HG03196 (cell line): Measurements from ENCODE around the gene PRAMEF4.
"Not testable (repeated sequence)": the region's sequence is repeated elsewhere in the genome, so short reads cannot be mapped to it uniquely, and the experiment has no call there.

ENCODE experiments used
- ATAC-seq: cut with Tn5 transposase; IDR thresholded peaks from one replicate; pipeline ENCODE4 v1.9.1; 2021; ENCODE audit not compliant: unreplicated experiment

PRAMEF4 gene

GRCh38 chr1:12886101-12886500, at the start of gene PRAMEF4:
Gene PRAMEF4, minus strand, starts transcription at chr1:12886201. Its CDS starts 2,807 bp downstream, at chr1:12883394.
- ATAC-seq: not testable (repeated sequence)

- not testable (repeated sequence) for ATAC-seq
Measured at GRCh38 chr1:12924368-12924767, 38.4 kb upstream of the PRAMEF4 start.

- ATAC-seq: not testable (repeated sequence)
Measured at GRCh38 chr1:12921749-12922148, 35.7 kb upstream of the PRAMEF4 start.

- not testable (repeated sequence) for ATAC-seq
Measured at GRCh38 chr1:12916310-12916709, 30.3 kb upstream of the PRAMEF4 start, which contains the start of gene PRAMEF7. Gene PRAMEF7, plus strand, starts transcription at chr1:12916610. Its CDS starts 1,083 bp downstream, at chr1:12917693.

GRCh38 chr1:12903793-12904572, 18.0 kb upstream of the PRAMEF4 start:
- not testable (repeated sequence) for ATAC-seq

GRCh38 chr1:12899186-12899585, 13.2 kb upstream of the PRAMEF4 start:
- ATAC-seq: not testable (repeated sequence)

DNA sequence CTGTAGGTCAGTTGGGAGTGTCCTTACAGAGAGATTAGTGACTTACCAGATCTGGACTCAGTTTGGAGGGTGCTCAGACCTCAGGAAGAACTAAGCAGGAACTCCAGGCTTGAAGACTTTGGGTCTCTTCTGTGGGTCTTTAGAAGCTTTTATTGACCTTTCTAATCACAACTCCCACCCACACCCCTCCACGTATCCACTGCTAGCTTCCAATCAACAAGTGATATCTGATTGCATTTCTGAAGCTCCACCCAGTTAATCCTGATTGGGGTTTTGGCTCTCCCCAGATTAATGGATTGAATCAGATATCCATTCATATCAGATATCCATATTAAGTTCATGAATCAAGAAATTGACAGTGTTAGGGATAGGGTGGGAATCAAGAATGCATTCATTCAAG, 12.2 kb upstream of the PRAMEF4 start, which contains the start of gene PRAMEF10:
TSS of gene PRAMEF10 (minus strand) at position 101 of the 400 bp plus-strand sequence. CDS start 2,423 bp downstream, outside the sequence.
- not testable (repeated sequence) for ATAC-seq

- not testable (repeated sequence) for ATAC-seq
Measured at GRCh38 chr1:12878453-12878852, 7.5 kb downstream of the PRAMEF4 start.

- ATAC-seq: not testable (repeated sequence)
Measured at GRCh38 chr1:12863131-12863880, 22.7 kb downstream of the PRAMEF4 start.

DNA sequence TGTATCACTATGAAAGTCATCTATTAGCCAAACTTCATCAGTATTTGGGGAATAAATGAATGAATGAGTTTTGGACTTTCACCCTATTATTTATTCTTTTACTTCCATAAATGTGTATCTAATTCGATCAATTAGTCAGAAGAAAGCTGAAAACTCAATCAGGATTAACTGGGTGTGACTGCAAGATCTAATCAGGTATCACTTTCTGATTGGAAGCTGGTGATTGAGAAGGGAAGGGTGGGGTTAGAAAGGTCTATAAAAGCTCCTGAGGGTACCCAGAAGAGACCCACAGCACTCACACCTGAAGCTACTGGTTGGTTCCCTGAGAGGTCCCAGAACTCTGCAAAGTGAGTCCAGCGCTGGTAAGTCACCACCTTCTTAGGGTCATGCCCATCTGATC, 29.2 kb downstream of the PRAMEF4 start, which contains the start of gene PRAMEF2:
TSS of gene PRAMEF2 (plus strand) at position 301 of the 400 bp plus-strand sequence. CDS start 1,924 bp downstream, outside the sequence.
- not testable (repeated sequence) for ATAC-seq

DNA sequence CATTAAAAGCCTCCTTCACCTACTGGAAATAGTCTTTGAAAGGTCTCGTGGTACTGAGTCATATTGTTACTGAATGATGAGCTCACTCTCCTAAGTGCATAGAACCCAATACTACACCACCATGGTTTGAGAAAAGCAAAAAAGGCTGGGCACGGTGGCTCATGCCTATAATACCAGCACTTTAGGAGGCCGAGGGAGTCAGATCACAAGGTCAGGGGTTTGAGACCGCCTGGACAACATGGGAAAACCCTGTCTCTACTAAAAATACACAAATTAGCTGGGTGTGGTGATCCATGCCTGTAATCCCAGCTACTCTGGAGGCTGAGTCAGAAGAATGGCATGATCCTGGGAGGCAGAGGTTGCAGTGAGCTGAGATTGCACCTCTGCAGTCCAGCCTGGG, 34.2 kb downstream of the PRAMEF4 start:
- no peak for ATAC-seq

DNA sequence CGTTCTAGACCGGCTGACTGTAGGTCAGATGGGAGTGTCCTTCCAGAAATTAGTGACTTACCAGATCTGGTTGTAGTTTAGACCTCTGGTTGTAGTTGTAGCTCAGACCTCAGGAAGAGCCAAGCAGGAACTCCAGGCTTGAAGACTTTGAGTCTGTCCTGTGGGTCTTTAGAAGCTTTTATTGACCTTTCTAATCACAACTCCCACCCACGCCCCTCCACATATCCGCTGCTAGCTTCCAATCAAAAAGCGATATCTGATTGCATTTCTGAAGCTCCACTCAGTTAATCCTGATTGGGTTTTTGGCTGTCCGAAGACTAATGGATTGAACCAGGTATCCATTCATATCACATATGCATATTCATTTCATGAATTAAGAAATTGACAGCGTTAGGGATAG, 37.4 kb downstream of the PRAMEF4 start, which contains the start of gene HNRNPCL1:
TSS of gene HNRNPCL1 (minus strand) at position 101 of the 400 bp plus-strand sequence. CDS start 431 bp downstream, outside the sequence.
- ATAC-seq: not testable (repeated sequence)

DNA sequence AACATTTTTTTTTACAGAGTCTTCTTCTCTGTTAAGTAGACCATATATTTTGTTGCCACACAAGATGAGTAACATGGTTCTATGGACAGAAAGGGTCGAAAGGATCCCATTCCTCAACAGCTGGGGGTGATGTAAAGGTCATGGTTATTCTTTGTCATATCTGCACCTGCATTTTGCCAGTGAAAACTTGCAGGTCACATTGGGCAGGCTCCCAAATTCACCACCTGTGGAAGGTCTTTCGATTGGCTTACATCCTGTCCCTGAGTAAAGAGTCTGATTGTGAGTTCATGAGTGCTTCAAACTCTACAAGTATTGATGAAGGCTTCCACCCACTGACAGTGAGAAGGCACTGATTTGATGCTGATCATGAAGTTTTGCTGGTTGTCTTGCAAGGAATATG, 52.8 kb downstream of the PRAMEF4 start:
- ATAC-seq: not testable (repeated sequence)

DNA sequence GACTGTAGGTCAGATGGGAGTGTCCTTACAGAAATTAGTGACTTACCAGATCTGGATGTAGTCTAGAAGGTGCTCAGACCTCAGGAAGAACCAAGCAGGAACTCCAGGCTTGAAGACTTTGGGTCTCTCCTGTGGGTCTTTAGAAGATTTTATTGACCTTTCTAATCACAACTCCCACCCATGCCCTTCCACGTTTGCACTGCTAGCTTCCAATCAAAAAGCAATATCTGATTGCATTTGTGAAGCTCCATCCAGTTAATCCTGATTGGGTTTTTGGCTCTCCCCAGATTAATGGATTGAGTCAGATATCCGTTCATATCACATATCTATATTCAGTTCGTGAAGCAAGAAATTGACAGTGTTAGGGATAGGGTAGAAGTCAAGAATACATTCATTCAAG, 54.7 kb downstream of the PRAMEF4 start, which contains the start of gene PRAMEF11:
TSS of gene PRAMEF11 (minus strand) at position 101 of the 400 bp plus-strand sequence. CDS start 2,621 bp downstream, outside the sequence.
- ATAC-seq: not testable (repeated sequence)
